Measurements from ENCODE around the gene DIPK1B. TPM values are rescaled to one million over a fixed set of nuclear protein-coding genes. Genes with fewer than 3 reads are reported as not detected.
"Not testable (repeated sequence)": the region's sequence is repeated elsewhere in the genome, so short reads cannot be mapped to it uniquely, and the experiment has no call there.

Gene DIPK1B
- total RNA-seq, 1 experiment from 2014 or later = not detected

DNA sequence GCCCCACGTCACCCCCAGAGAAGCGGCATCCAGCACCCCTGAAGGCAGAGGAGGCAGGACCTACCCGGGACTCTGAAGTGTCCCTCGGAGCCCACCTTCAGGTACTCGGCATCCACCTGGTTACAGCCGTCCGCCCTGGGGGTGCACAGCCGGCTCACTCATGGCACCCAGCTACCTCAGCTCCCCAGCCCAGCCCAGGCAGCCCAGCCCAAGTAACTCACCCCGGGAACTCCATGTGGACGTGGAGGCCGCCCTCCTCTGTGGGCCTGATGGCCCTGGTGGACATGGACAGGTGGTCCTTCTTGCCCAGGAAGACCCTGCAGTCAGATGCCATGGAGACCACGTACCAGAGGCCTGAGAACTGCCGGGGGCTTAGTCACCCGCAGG, 51.3 kb downstream of the DIPK1B start:
- DNase-seq (ENCODE audit: unreplicated experiment) = no peak
- Mint-ChIP-seq H3K36me3 (ENCODE audit: insufficient read depth, unreplicated experiment) (no peaks in the 10 kb centered on the region), H3K4me3 (ENCODE audit: unreplicated experiment) (no peak overlapping the region), H3K27me3 (ENCODE audit: insufficient read depth, unreplicated experiment) (no peaks in the 10 kb centered on the region), H3K27ac (ENCODE audit: low read depth, unreplicated experiment) (no peak overlapping the region), H3K9me3 (ENCODE audit: unreplicated experiment) (no peaks in the 10 kb centered on the region), H3K4me1 (ENCODE audit: insufficient read depth, unreplicated experiment) (peaks cover 7% of the 10 kb centered on the region)
- TF ChIP-seq, protein P1, sequence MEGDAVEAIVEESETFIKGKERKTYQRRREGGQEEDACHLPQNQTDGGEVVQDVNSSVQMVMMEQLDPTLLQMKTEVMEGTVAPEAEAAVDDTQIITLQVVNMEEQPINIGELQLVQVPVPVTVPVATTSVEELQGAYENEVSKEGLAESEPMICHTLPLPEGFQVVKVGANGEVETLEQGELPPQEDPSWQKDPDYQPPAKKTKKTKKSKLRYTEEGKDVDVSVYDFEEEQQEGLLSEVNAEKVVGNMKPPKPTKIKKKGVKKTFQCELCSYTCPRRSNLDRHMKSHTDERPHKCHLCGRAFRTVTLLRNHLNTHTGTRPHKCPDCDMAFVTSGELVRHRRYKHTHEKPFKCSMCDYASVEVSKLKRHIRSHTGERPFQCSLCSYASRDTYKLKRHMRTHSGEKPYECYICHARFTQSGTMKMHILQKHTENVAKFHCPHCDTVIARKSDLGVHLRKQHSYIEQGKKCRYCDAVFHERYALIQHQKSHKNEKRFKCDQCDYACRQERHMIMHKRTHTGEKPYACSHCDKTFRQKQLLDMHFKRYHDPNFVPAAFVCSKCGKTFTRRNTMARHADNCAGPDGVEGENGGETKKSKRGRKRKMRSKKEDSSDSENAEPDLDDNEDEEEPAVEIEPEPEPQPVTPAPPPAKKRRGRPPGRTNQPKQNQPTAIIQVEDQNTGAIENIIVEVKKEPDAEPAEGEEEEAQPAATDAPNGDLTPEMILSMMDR (IDR thresholded peaks at IDR 0.05; ENCODE audit: unreplicated experiment) = no peak
- BruUV-seq (replicated peaks) = no TSS peak
- CTCF ChIA-PET = interaction anchor here (0.7 to 1.0 kb wide), 3 partner anchors 14 to 34 kb away, joined by 3 read pairs; no protein-coding TSS in a partner anchor
- POLR2A ChIA-PET = no interaction called here
- intact Hi-C loops (cut with micrococcal nuclease) = no loop called here

GRCh38 chr9:136764301-136764891, 52.0 kb downstream of the DIPK1B start, which contains the start of gene LCN15:
Gene LCN15 (minus strand): TSS chr9:136764518. CDS start chr9:136764488, 30 bp downstream.
- no peak for DNase-seq (ENCODE audit: unreplicated experiment)
- ChIA-PET POLR2A (no interaction called here), CTCF (interaction anchor here (0.6 to 3.6 kb wide), 5 partner anchors 10 to 87 kb away, joined by 3 to 19 read pairs (median 3); no protein-coding TSS in a partner anchor)
- Mint-ChIP-seq H3K4me1 (ENCODE audit: insufficient read depth, unreplicated experiment) (peaks cover 7% of the 10 kb centered on the region), H3K9me3 (ENCODE audit: unreplicated experiment) (no peaks in the 10 kb centered on the region), H3K27ac (ENCODE audit: low read depth, unreplicated experiment) (no peak within 1 kb of the TSS), H3K27me3 (ENCODE audit: insufficient read depth, unreplicated experiment) (no peaks in the 10 kb centered on the region), H3K4me3 (ENCODE audit: unreplicated experiment) (no peak within 1 kb of the TSS), H3K36me3 (ENCODE audit: insufficient read depth, unreplicated experiment) (no peaks in the 10 kb centered on the region)
- TF ChIP-seq, protein P1 (IDR thresholded peaks at IDR 0.05; ENCODE audit: unreplicated experiment) = no peak
- intact Hi-C loops (cut with micrococcal nuclease) = no loop called here
- BruUV-seq (replicated peaks) = no TSS peak

DNA sequence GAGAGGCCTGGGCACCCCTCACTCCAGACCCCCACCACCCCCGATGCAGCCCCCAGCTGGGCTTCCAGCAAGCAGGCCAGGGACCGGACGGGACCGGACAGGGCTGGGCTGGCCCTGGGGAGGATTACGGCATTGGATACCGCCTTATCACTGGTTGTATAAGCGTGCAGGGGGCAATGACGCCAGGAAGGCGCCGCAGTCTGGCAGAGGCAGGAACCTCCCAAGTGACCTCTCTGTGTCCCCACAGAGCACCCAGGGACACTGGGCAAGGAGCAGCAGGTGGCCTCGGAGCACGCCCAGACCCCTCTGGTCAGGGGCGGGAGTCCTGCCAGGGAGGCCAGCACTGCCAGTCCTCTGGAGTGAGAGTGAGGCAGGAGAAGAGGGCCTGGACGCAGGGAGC, 52.7 kb downstream of the DIPK1B start:
- Mint-ChIP-seq H3K27ac (ENCODE audit: low read depth, unreplicated experiment) (no peak overlapping the region), H3K4me1 (ENCODE audit: insufficient read depth, unreplicated experiment) (peaks cover 7% of the 10 kb centered on the region), H3K9me3 (ENCODE audit: unreplicated experiment) (no peaks in the 10 kb centered on the region), H3K4me3 (ENCODE audit: unreplicated experiment) (no peak overlapping the region), H3K27me3 (ENCODE audit: insufficient read depth, unreplicated experiment) (no peaks in the 10 kb centered on the region), H3K36me3 (ENCODE audit: insufficient read depth, unreplicated experiment) (no peaks in the 10 kb centered on the region)
- no TSS peak for BruUV-seq (replicated peaks)
- intact Hi-C loops (cut with micrococcal nuclease) = no loop called here
- ChIA-PET POLR2A (no interaction called here), CTCF (interaction anchor here (0.6 to 3.6 kb wide), 3 partner anchors 13 to 40 kb away, joined by 3 to 19 read pairs (median 3); no protein-coding TSS in a partner anchor)
- TF ChIP-seq, protein P1 (IDR thresholded peaks at IDR 0.05; ENCODE audit: unreplicated experiment) = no peak
- no peak for DNase-seq (ENCODE audit: unreplicated experiment)

DNA sequence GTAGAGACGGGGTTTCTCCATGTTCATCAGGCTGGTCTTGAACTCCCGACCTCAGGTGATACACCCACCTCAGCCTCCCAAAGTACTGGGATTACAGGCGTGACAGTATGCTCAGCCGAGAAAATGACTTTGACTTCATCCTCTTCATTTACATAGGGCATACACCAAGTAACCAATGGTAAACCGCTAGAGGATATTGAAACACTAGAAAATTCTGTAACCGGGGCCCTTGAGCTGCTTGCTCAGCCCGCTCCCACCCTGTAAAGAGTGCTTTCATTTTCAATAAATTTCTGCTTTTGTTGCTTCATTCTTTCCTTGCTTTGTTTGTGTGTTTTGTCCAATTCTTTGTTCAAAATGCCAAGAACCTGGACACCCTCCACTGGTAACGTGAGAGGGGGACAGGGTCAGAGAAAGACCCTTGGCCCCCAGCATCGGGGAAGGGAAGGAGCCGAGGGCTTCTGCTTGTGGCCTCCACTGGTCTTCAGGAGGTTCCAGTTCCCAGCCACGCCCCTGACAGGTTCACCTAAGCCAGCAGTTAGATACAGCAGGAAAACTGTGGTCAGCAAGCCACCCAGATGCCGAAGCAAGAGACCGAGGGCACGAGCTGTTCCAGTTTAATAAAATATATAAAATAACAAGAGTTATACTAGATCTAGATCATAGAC, 53.5 kb downstream of the DIPK1B start:
- intact Hi-C loops (cut with micrococcal nuclease) = loop anchor here (1.0 kb wide), 1 partner anchor 18 kb away; no protein-coding TSS in a partner anchor
- DNase-seq (ENCODE audit: unreplicated experiment); H3K9me3 Mint-ChIP-seq (ENCODE audit: unreplicated experiment); BruUV-seq (replicated peaks); H3K4me1 Mint-ChIP-seq (ENCODE audit: insufficient read depth, unreplicated experiment); H3K4me3 Mint-ChIP-seq (ENCODE audit: unreplicated experiment); H3K36me3 Mint-ChIP-seq (ENCODE audit: insufficient read depth, unreplicated experiment); H3K27me3 Mint-ChIP-seq (ENCODE audit: insufficient read depth, unreplicated experiment); H3K27ac Mint-ChIP-seq (ENCODE audit: low read depth, unreplicated experiment): not testable (repeated sequence)
- POLR2A ChIA-PET = interaction anchor here (0.7 to 2.5 kb wide), 3 partner anchors 12 to 876 kb away, joined by 3 to 9 read pairs (median 3); no protein-coding TSS in a partner anchor
- CTCF ChIA-PET = interaction anchor here (0.6 to 3.6 kb wide), 11 partner anchors 8 to 302 kb away, joined by 3 to 19 read pairs (median 3); partner anchors contain the start of gene LCN8

Measured in MCF 10A (cell line).